ENCODE results near the gene EXD3. TPM values are rescaled to one million over a fixed set of nuclear protein-coding genes. Genes with fewer than 3 reads are reported as not detected.

The EXD3 gene
- total RNA-seq, 2 experiments from 2014 or later = 20.8 to 27.0 TPM

- Histone ChIP-seq H3K4me2 (ENCODE audit: low read length) (no peak overlapping the region), H4K20me1 (ENCODE audit: insufficient read depth, low read length) (no peaks in the 10 kb centered on the region), H3K4me3 (ENCODE audit: low read depth, low read length, poor library complexity, severe bottlenecking) (no peak overlapping the region), H3K27ac (ENCODE audit: low read depth, low read length, poor library complexity, severe bottlenecking) (no peak overlapping the region), H3K9me3 (ENCODE audit: low read length) (no peaks in the 10 kb centered on the region), H3K4me1 (ENCODE audit: insufficient read depth, low read length, poor library complexity, severe bottlenecking) (no peaks in the 10 kb centered on the region), H3K9me2 (ENCODE audit: insufficient read depth, low read length) (no peaks in the 10 kb centered on the region), H3K79me2 (ENCODE audit: insufficient read depth, low read depth, low read length) (no peaks in the 10 kb centered on the region), H2AFZ (ENCODE audit: low read length) (no peak overlapping the region), H3K36me3 (ENCODE audit: insufficient read depth, low read length) (no peaks in the 10 kb centered on the region)
- no TSS peak for BruUV-seq (replicated peaks)
- CTCF ChIA-PET (ENCODE audit: unreplicated experiment) = no interaction called here
- POLR2A ChIA-PET = interaction anchor here (0.6 kb wide), 1 partner anchor 42 kb away, joined by 3 read pairs; no protein-coding TSS in a partner anchor
- TF ChIP-seq, protein P1, sequence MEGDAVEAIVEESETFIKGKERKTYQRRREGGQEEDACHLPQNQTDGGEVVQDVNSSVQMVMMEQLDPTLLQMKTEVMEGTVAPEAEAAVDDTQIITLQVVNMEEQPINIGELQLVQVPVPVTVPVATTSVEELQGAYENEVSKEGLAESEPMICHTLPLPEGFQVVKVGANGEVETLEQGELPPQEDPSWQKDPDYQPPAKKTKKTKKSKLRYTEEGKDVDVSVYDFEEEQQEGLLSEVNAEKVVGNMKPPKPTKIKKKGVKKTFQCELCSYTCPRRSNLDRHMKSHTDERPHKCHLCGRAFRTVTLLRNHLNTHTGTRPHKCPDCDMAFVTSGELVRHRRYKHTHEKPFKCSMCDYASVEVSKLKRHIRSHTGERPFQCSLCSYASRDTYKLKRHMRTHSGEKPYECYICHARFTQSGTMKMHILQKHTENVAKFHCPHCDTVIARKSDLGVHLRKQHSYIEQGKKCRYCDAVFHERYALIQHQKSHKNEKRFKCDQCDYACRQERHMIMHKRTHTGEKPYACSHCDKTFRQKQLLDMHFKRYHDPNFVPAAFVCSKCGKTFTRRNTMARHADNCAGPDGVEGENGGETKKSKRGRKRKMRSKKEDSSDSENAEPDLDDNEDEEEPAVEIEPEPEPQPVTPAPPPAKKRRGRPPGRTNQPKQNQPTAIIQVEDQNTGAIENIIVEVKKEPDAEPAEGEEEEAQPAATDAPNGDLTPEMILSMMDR (conservative IDR thresholded peaks at IDR 0.05; ENCODE audit: low read length) = no peak
- TF ChIP-seq EZH2phosphoT487 (IDR thresholded peaks at IDR 0.05; ENCODE audit: borderline replicate concordance, low read depth, low read length) = no peak
- DNase-seq (ENCODE audit: low spot score) = no peak
- intact Hi-C loops (cut with micrococcal nuclease; ENCODE audit: unreplicated experiment) = no loop called here
Measured at GRCh38 chr9:137376386-137376785, 46.6 kb downstream of the EXD3 start.

DNA sequence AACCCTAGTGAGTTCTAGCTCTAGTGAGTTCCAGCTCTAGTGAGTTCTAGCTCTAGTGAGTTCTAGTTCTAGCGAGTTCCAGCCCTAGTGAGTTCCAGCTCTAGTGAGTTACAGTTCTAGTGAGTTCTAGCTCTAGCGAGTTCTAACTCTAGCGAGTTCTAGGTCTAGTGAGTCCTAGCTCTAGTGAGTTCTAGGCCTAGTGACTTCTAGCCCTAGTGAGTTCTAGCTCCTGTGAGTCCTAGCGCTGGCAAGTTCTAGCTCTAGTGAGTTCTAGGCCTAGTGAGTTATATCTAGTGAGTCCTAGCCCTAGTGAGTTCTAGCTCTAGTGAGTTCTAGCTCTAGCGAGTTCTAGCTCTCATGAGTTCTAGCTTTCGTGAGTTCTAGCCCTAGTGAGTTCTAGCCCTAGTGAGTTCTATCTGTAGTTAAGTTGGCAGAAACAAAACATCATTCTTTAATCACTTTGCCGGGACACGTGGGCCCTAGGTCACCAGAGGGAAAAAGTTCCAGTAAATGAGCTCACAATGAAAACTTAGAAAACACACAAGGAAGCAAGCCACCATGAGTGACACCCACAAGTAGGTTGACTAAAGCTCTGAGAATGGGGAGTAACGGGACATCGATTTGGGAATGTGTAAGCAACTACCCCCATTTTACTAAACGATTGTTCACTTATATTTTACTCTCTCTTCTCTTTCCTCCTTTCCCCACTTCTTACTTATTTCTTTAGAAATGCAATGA, 47.5 kb downstream of the EXD3 start:
- H3K4me2 ChIP-seq (ENCODE audit: low read length) = no peak overlapping the region
- no TSS peak for BruUV-seq (replicated peaks)
- no peak for DNase-seq (ENCODE audit: low spot score)
- no peaks in the 10 kb centered on the region for H3K9me3 ChIP-seq (ENCODE audit: low read length)
- no peaks in the 10 kb centered on the region for H3K79me2 ChIP-seq (ENCODE audit: insufficient read depth, low read depth, low read length)
- no peaks in the 10 kb centered on the region for H3K9me2 ChIP-seq (ENCODE audit: insufficient read depth, low read length)
- no peak overlapping the region for H2AFZ ChIP-seq (ENCODE audit: low read length)
- intact Hi-C loops (cut with micrococcal nuclease; ENCODE audit: unreplicated experiment) = no loop called here
- POLR2A ChIA-PET = interaction anchor here (0.5 kb wide), 1 partner anchor 113 kb away, joined by 6 read pairs; no protein-coding TSS in a partner anchor
- no peaks in the 10 kb centered on the region for H3K36me3 ChIP-seq (ENCODE audit: insufficient read depth, low read length)
- CTCF ChIA-PET (ENCODE audit: unreplicated experiment) = no interaction called here
- H4K20me1 ChIP-seq (ENCODE audit: insufficient read depth, low read length) = no peaks in the 10 kb centered on the region
- no peak overlapping the region for H3K27ac ChIP-seq (ENCODE audit: low read depth, low read length, poor library complexity, severe bottlenecking)
- no peaks in the 10 kb centered on the region for H3K4me1 ChIP-seq (ENCODE audit: insufficient read depth, low read length, poor library complexity, severe bottlenecking)
- TF ChIP-seq, protein P1 (conservative IDR thresholded peaks at IDR 0.05; ENCODE audit: low read length) = no peak
- no peak for TF ChIP-seq EZH2phosphoT487 (IDR thresholded peaks at IDR 0.05; ENCODE audit: borderline replicate concordance, low read depth, low read length)
- H3K4me3 ChIP-seq (ENCODE audit: low read depth, low read length, poor library complexity, severe bottlenecking) = no peak overlapping the region

DNA sequence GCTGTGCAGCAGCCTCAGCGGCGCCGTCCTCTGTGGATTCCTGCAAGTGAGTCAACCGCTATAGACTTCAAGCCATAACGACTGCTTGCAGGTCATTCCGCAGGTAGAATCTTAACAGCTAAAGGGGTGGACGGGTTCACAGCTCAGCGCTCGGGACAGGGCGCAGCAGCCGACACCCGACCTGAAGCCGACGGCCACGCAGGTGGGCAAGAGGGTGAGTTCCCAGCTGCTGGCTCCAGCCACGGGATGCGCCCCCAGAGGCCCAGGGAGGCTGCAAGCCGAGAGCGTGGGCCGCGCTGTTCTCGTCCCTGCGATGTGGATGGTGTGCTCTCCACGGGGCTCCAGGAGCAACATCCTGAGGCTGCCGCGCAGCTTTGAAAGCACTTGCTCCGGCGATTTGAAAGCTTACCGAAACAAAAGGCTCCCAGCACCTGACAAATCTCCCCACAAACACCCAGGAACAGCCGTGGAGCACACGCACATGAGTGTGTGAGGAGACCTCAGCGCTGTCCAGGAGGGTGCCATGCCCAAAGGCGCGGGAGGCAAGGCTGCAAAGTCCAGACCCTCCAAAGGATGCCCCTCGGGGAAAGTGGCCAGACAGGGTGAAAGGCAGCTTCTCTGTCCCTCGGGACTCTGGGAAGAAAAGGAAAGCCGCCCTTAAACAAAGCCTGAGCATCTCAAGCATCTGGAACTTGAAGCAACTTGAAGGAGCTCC, 48.7 kb downstream of the EXD3 start:
- no TSS peak for BruUV-seq (replicated peaks)
- no peak for TF ChIP-seq EZH2phosphoT487 (IDR thresholded peaks at IDR 0.05; ENCODE audit: borderline replicate concordance, low read depth, low read length)
- TF ChIP-seq, protein P1 (conservative IDR thresholded peaks at IDR 0.05; ENCODE audit: low read length) = no peak
- Histone ChIP-seq H3K4me2 (ENCODE audit: low read length) (no peak overlapping the region), H4K20me1 (ENCODE audit: insufficient read depth, low read length) (no peaks in the 10 kb centered on the region), H3K79me2 (ENCODE audit: insufficient read depth, low read depth, low read length) (no peaks in the 10 kb centered on the region), H3K9me2 (ENCODE audit: insufficient read depth, low read length) (no peaks in the 10 kb centered on the region), H3K4me3 (ENCODE audit: low read depth, low read length, poor library complexity, severe bottlenecking) (no peak overlapping the region), H3K27ac (ENCODE audit: low read depth, low read length, poor library complexity, severe bottlenecking) (no peak overlapping the region), H2AFZ (ENCODE audit: low read length) (no peak overlapping the region), H3K4me1 (ENCODE audit: insufficient read depth, low read length, poor library complexity, severe bottlenecking) (no peaks in the 10 kb centered on the region), H3K9me3 (ENCODE audit: low read length) (no peaks in the 10 kb centered on the region), H3K36me3 (ENCODE audit: insufficient read depth, low read length) (no peaks in the 10 kb centered on the region)
- no peak for DNase-seq (ENCODE audit: low spot score)
- ChIA-PET POLR2A (interaction anchor here (0.6 kb wide), 1 partner anchor 21 kb away, joined by 4 read pairs; no protein-coding TSS in a partner anchor), CTCF (ENCODE audit: unreplicated experiment) (no interaction called here)
- intact Hi-C loops (cut with micrococcal nuclease; ENCODE audit: unreplicated experiment) = no loop called here
